KOPT-K1 (cell line): ENCODE measurements around the gene PTER.

ENCODE experiments used
- H3K27ac ChIP-seq: fragments of 200-600 bp; sonication (generic); 2 replicates; pipeline ENCODE4 v1.5.1; 2016; ENCODE audit warnings: antibody characterized with exemption, mild to moderate bottlenecking, low read depth, low read length; ENCODE audit not compliant: poor library complexity, severe bottlenecking
- H3K36me3 ChIP-seq: fragments of 200-600 bp; sonication (generic); 2 replicates; pipeline ENCODE4 v1.5.1; 2017; ENCODE audit warnings: antibody characterized with exemption, mild to moderate bottlenecking, low read length, moderate library complexity; ENCODE audit not compliant: insufficient read depth
- H3K9me3 ChIP-seq: fragments of 200-600 bp; sonication (generic); 2 replicates; pipeline ENCODE4 v1.5.1; 2017; ENCODE audit warnings: antibody characterized with exemption, low read length, mild to moderate bottlenecking; ENCODE audit not compliant: insufficient read depth, poor library complexity, severe bottlenecking

PTER gene

DNA sequence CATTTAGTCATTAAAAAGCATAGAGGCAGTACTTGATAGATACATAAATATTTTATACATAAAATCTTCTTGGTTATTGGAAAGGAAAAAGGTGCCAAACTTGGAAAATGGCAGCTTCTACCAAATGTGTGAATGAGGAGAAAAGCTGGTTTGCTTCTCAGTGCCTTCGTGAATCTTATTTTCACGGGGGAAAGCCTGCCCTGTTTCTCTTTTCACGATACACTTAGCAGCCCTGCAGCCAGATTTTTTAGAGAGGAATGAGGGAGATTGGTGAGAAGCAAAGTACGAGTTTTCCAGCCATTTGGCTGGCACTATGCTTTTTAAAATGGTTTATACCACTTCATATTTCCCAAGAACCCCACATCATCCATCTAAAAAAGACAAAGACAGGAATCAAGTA is 107.8 kb downstream of the PTER start:
- Histone ChIP-seq H3K36me3 (no peaks in the 10 kb centered on the region), H3K9me3 (no peaks in the 10 kb centered on the region), H3K27ac (no peak overlapping the region)

DNA sequence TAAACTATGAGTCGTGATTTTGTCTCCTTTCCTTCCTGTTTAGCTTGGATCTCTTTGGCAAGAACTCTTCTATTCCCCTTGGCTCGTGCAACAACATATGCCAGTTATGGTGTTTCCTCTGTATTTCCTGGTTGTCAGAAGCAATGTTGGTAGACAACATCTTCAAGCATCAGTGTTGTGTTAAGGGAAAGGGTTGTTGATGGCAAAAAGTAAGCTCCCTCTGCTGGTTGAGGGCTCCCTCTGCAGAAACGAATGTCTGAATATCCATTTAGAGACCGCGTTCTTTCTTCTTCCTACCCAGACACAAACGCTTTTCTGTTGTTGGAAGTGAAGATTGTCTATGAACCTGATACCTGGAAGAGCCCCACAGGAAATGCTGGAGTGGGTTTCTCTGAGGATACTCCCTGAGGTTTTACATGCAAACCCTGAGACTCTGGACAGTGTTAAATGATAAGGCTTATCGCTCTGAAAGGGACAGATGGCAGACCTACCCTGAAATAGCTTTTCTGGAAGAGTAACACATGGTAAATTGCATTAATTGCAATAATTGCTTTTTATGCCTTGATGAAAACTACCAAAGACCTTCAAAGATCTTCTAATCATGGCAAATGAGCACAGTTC is 108.4 kb downstream of the PTER start:
- H3K9me3 ChIP-seq, result no peaks in the 10 kb centered on the region
- no peak overlapping the region for H3K27ac ChIP-seq
- no peaks in the 10 kb centered on the region for H3K36me3 ChIP-seq

DNA sequence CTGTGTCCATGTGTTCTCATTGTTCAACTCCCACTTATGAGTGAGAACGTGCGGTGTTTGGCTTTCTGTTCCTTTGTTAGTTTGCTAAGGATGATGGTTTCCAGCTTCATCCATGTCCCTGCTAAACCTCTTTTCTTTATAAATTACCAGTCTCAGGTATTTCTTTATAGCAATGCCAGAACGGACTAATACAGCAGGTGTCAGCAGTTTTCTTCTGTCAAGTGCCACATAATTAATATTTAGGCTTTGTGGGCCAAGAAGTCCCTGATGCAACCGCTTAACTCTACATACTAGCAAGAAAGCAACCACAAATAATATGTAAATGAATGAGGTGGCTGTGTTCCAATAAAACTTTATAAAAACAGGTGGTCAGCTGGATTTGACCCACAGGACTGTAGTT is 111.2 kb downstream of the PTER start:
- no peaks in the 10 kb centered on the region for H3K9me3 ChIP-seq
- no peak overlapping the region for H3K27ac ChIP-seq
- no peaks in the 10 kb centered on the region for H3K36me3 ChIP-seq

DNA sequence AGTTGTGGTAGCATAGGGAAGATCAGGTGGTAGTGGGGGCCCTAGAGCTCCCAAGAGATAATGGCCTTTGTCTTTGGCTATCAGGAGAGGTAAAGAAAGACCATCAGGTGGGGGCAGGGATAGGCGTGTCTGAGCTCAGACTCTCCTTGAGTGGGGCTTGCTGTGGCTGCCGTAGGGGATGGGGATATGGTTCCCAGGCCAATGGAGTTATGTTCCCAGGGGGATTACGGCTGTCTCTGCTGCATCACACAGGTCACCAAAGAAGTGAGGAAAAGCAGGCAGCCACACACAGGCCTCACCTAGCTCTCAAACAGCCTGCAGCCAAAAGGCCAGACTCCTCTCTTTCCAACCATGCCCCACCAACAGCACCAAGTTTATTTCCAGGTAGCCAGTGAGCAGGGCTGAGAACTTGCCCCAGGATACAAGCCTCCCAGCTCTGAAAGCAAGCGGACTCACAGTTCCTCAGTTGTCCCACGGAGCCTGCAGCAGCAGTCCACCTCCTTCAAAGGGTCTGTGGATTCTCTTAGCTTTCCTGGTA is 122.5 kb downstream of the PTER start:
- H3K27ac ChIP-seq, result no peak overlapping the region
- H3K36me3 ChIP-seq, result no peaks in the 10 kb centered on the region
- peaks cover 4% of the 10 kb centered on the region for H3K9me3 ChIP-seq

DNA sequence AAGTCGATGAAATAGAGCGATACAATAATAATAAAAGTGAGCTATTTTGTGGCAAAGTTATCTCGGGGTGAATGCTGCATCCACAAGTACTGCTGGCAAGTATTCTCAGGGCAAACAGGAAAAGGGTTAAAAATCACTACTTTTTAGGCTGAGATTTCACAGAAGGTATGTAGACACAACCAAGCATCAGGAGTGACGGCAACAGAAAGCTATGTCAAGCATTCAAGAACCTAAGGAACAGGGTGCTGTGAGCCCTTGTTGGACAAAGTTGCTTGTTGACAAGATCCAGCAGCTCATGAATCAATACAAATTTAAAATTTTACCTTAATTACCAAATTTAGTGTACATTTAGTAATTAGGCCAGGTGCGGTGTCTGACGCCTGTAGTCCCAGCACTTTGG is 126.1 kb downstream of the PTER start:
- no peaks in the 10 kb centered on the region for H3K36me3 ChIP-seq
- no peak overlapping the region for H3K27ac ChIP-seq
- H3K9me3 ChIP-seq, result peaks cover 3% of the 10 kb centered on the region
